NT2/D1 (cell line): ENCODE measurements around the gene RERE.

Experiments used
- DNase-seq: peaks from one replicate; pipeline ENCODE4 v3.0.0-alpha.2; 2011; ENCODE audit warnings: low read depth, low spot score
- H3K27me3 ChIP-seq: 2 replicates; pipeline ENCODE4 v1.6.0; 2011; ENCODE audit warnings: mild to moderate bottlenecking; ENCODE audit not compliant: insufficient read length, insufficient read depth
- H3K36me3 ChIP-seq: 2 replicates; pipeline ENCODE4 v1.6.1; 2011; ENCODE audit warnings: mild to moderate bottlenecking, low read length, mixed read lengths; ENCODE audit not compliant: insufficient read depth, insufficient read length
- H3K4me1 ChIP-seq: 2 replicates; pipeline ENCODE4 v1.5.1; 2011; ENCODE audit not compliant: insufficient read depth, insufficient read length
- H3K4me3 ChIP-seq: 2 replicates; pipeline ENCODE4 v1.5.1; 2011; ENCODE audit warnings: low read depth; ENCODE audit not compliant: insufficient read length
- H3K9ac ChIP-seq: 2 replicates; pipeline ENCODE4 v1.6.0; 2011; ENCODE audit warnings: low read depth; ENCODE audit not compliant: insufficient read length
- H3K9me3 ChIP-seq: 2 replicates; pipeline ENCODE4 v1.5.1; 2011; ENCODE audit warnings: mild to moderate bottlenecking, low read length; ENCODE audit not compliant: insufficient read depth
- SUZ12 ChIP-seq: IDR thresholded peaks from 2 replicates; pipeline ENCODE4 v1.6.1; 2011; ENCODE audit not compliant: insufficient read length, insufficient read depth; ENCODE audit errors: extremely low read depth
- YY1 ChIP-seq: IDR thresholded peaks from 2 replicates; pipeline ENCODE4 v1.6.1; 2011; ENCODE audit not compliant: insufficient read length, insufficient read depth
- ZNF274 ChIP-seq: IDR thresholded peaks from 2 replicates; pipeline ENCODE4 v1.6.1; 2011; ENCODE audit warnings: mild to moderate bottlenecking, low read depth, low read length

Gene RERE

GRCh38 chr1:8640950-8641349 is 176.5 kb downstream of the RERE start:
- no peaks in the 10 kb centered on the region for H3K4me1 ChIP-seq
- no peaks in the 10 kb centered on the region for H3K36me3 ChIP-seq
- H3K9ac ChIP-seq: no peak overlapping the region
- H3K27me3 ChIP-seq: no peaks in the 10 kb centered on the region
- no peak for DNase-seq
- no peak for TF ChIP-seq SUZ12
- no peak for TF ChIP-seq ZNF274
- no peak for TF ChIP-seq YY1
- H3K9me3 ChIP-seq: no peaks in the 10 kb centered on the region
- H3K4me3 ChIP-seq: no peak overlapping the region

DNA sequence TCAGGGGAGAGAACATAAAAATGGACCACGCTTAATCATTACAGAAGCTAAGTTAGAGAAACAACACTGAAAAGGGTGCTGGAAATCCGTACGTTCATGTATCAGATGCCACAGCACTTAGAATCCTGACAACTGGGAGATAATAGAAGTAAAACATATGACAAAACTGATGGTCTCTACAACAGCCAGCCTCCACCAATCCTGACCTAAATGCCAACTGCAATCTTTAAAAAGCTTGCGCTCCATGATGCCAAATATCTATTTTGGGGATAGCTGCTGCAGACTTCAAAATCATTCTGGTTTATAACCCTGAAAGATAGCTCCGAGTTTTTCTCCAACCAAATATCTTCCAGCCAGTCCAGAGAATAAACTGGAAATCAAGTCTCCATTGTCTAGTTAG is 178.3 kb downstream of the RERE start:
- Histone ChIP-seq H3K4me3 (no peak overlapping the region), H3K36me3 (peaks cover 3% of the 10 kb centered on the region), H3K9me3 (no peaks in the 10 kb centered on the region), H3K27me3 (no peaks in the 10 kb centered on the region), H3K9ac (no peak overlapping the region), H3K4me1 (no peaks in the 10 kb centered on the region)
- TF ChIP-seq ZNF274: no peak
- TF ChIP-seq YY1: no peak
- no peak for TF ChIP-seq SUZ12
- DNase-seq: no peak

GRCh38 chr1:8633741-8634501 is 183.5 kb downstream of the RERE start:
- DNase-seq: no peak
- Histone ChIP-seq H3K4me1 (no peaks in the 10 kb centered on the region), H3K27me3 (no peaks in the 10 kb centered on the region), H3K4me3 (no peak overlapping the region), H3K9ac (no peak overlapping the region), H3K36me3 (peaks cover 5% of the 10 kb centered on the region), H3K9me3 (no peaks in the 10 kb centered on the region)
- TF ChIP-seq ZNF274 (no peak), SUZ12 (no peak), YY1 (no peak)

GRCh38 chr1:8632102-8632501 is 185.3 kb downstream of the RERE start:
- no peaks in the 10 kb centered on the region for H3K27me3 ChIP-seq
- peaks cover 5% of the 10 kb centered on the region for H3K36me3 ChIP-seq
- no peaks in the 10 kb centered on the region for H3K4me1 ChIP-seq
- no peak for DNase-seq
- no peak overlapping the region for H3K9ac ChIP-seq
- H3K9me3 ChIP-seq: no peaks in the 10 kb centered on the region
- H3K4me3 ChIP-seq: no peak overlapping the region
- TF ChIP-seq ZNF274: no peak
- TF ChIP-seq SUZ12: no peak
- no peak for TF ChIP-seq YY1

DNA sequence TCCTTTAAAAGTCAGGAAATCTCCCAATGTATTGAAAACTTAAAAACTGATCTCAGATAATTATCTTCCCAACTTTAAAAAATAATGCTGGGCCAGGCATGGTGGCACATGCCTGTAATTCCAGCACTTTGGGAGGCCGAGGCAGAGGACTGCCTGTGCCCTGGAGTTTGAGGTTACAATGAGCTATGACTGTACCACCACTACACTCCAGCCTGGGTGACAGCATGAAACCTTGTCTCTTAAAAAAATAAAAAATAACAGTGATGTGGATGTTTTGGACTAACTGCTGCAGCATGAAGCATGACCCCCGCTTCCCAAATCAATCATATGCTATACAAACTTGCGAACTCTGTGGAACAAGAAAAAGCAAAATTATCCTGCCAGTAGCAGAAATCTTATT is 186.3 kb downstream of the RERE start:
- DNase-seq: no peak
- no peaks in the 10 kb centered on the region for H3K9me3 ChIP-seq
- peaks cover 5% of the 10 kb centered on the region for H3K36me3 ChIP-seq
- TF ChIP-seq ZNF274 (no peak), SUZ12 (no peak), YY1 (no peak)
- H3K4me3 ChIP-seq: no peak overlapping the region
- no peaks in the 10 kb centered on the region for H3K27me3 ChIP-seq
- H3K9ac ChIP-seq: no peak overlapping the region
- H3K4me1 ChIP-seq: no peaks in the 10 kb centered on the region

- Histone ChIP-seq H3K27me3 (no peaks in the 10 kb centered on the region), H3K9ac (no peak overlapping the region), H3K4me1 (no peaks in the 10 kb centered on the region), H3K4me3 (no peak overlapping the region), H3K9me3 (no peaks in the 10 kb centered on the region), H3K36me3 (peaks cover 2% of the 10 kb centered on the region)
- no peak for DNase-seq
- TF ChIP-seq ZNF274 (no peak), SUZ12 (no peak), YY1 (no peak)
Measured at GRCh38 chr1:8629241-8630091, 188.0 kb downstream of the RERE start.

GRCh38 chr1:8628606-8629005 is 188.8 kb downstream of the RERE start:
- Histone ChIP-seq H3K9me3 (no peaks in the 10 kb centered on the region), H3K36me3 (no peaks in the 10 kb centered on the region), H3K27me3 (no peaks in the 10 kb centered on the region), H3K4me3 (no peak overlapping the region), H3K4me1 (no peaks in the 10 kb centered on the region), H3K9ac (no peak overlapping the region)
- no peak for DNase-seq
- TF ChIP-seq ZNF274: no peak
- TF ChIP-seq YY1: no peak
- no peak for TF ChIP-seq SUZ12
